Neural cell (in vitro differentiated cells): Measurements from ENCODE around the gene PCTP. TPM values are rescaled to one million over a fixed set of nuclear protein-coding genes. Genes with fewer than 3 reads are reported as not detected.

ENCODE experiments used
- H2AFZ ChIP-seq: fragments of 200-600, 300-800 bp; sonication (generic), shearing (Covaris generic); 2 replicates; pipeline ENCODE4 v1.6.0; 2014; ENCODE audit warnings: low read depth, mild to moderate bottlenecking, antibody characterized with exemption, low read length, moderate library complexity
- H3F3A ChIP-seq: fragments of 200-600 bp; shearing (Covaris generic); 2 replicates; pipeline ENCODE4 v1.6.1; 2016; ENCODE audit warnings: mild to moderate bottlenecking, moderate library complexity, mixed read lengths, antibody characterized with exemption, low read length; ENCODE audit not compliant: insufficient read depth, poor library complexity, severe bottlenecking
- H3K27ac ChIP-seq: fragments of 200-600, 300-800 bp; sonication (generic), shearing (Covaris generic); 2 replicates; pipeline ENCODE4 v1.5.1; 2014; ENCODE audit warnings: mild to moderate bottlenecking, low read length, moderate library complexity
- H3K27me3 ChIP-seq: fragments of 300-800, 200-600 bp; sonication (generic), shearing (Covaris generic); 2 replicates; pipeline ENCODE4 v1.6.0; 2014; ENCODE audit warnings: mild to moderate bottlenecking, low read depth, low read length, moderate library complexity; ENCODE audit not compliant: insufficient read depth
- H3K36me3 ChIP-seq: fragments of 300-800, 200-600 bp; sonication (generic), shearing (Covaris generic); 2 replicates; pipeline ENCODE4 v1.5.1; 2014; ENCODE audit warnings: mild to moderate bottlenecking, antibody characterized with exemption, low read length, moderate library complexity; ENCODE audit not compliant: insufficient read depth
- H3K4me2 ChIP-seq: fragments of 300-800, 200-600 bp; sonication (generic), shearing (Covaris generic); 2 replicates; pipeline ENCODE4 v1.6.0; 2014; ENCODE audit warnings: mild to moderate bottlenecking, low read length
- H3K4me3 ChIP-seq: fragments of 300-800, 200-600 bp; sonication (generic), shearing (Covaris generic); 2 replicates; pipeline ENCODE4 v1.5.1; 2014; ENCODE audit warnings: mild to moderate bottlenecking, low read length, moderate library complexity
- H3K79me2 ChIP-seq: fragments of 200-600 bp; shearing (Covaris generic); replicated peaks from 2 replicates; pipeline ENCODE4 v1.6.0; 2014; ENCODE audit warnings: mild to moderate bottlenecking, low read length, moderate library complexity; ENCODE audit not compliant: insufficient read depth
- H3K9ac ChIP-seq: fragments of 300-800, 200-600 bp; sonication (generic), shearing (Covaris generic); 2 replicates; pipeline ENCODE4 v1.6.1; 2016; ENCODE audit warnings: mild to moderate bottlenecking, low read length, mixed read lengths
- H3K9me2 ChIP-seq: fragments of 200-600 bp; shearing (Covaris generic); 2 replicates; pipeline ENCODE4 v1.6.1; 2016; ENCODE audit warnings: mild to moderate bottlenecking, low read length, mixed read lengths; ENCODE audit not compliant: insufficient read depth
- H3K9me3 ChIP-seq: fragments of 200-600, 300-800 bp; sonication (generic), shearing (Covaris generic); 2 replicates; pipeline ENCODE4 v1.6.1; 2016; ENCODE audit warnings: mild to moderate bottlenecking, mixed run types, low read length, moderate library complexity, mixed read lengths
- H4K20me1 ChIP-seq: fragments of 200-600 bp; shearing (Covaris generic); 2 replicates; pipeline ENCODE4 v1.6.1; 2016; ENCODE audit warnings: mild to moderate bottlenecking, mixed run types; ENCODE audit not compliant: insufficient read depth
- CTCF ChIP-seq: fragments of 450-650 bp; IDR thresholded peaks from 2 replicates; pipeline ENCODE4 v1.5.1; 2014; ENCODE audit warnings: antibody characterized with exemption, mild to moderate bottlenecking, moderate library complexity; ENCODE audit not compliant: poor library complexity, severe bottlenecking
- EP300 ChIP-seq: fragments of 450-650 bp; conservative IDR thresholded peaks from 2 replicates; pipeline ENCODE4 v1.6.1; 2014; ENCODE audit warnings: antibody characterized with exemption, mild to moderate bottlenecking, moderate library complexity; ENCODE audit not compliant: poor library complexity, severe bottlenecking
- EZH2 ChIP-seq: fragments of 200-600, 300-800 bp; shearing (Covaris generic), sonication (generic); IDR thresholded peaks from 2 replicates; pipeline ENCODE4 v1.6.1; 2014; ENCODE audit warnings: antibody characterized with exemption, low read length, borderline replicate concordance, mild to moderate bottlenecking; ENCODE audit not compliant: insufficient read depth, poor library complexity, severe bottlenecking
- MXI1 ChIP-seq: fragments of 450-650 bp; conservative IDR thresholded peaks from 2 replicates; pipeline ENCODE4 v1.6.1; 2014; ENCODE audit warnings: antibody characterized with exemption, mild to moderate bottlenecking; ENCODE audit not compliant: poor library complexity, severe bottlenecking
- POLR2AphosphoS5 ChIP-seq: IDR thresholded peaks from 2 replicates; pipeline ENCODE4 v1.6.1; 2012
- RAD21 ChIP-seq: fragments of 450-650 bp; conservative IDR thresholded peaks from 2 replicates; pipeline ENCODE4 v1.6.1; 2014; ENCODE audit warnings: antibody characterized with exemption, mild to moderate bottlenecking, moderate library complexity
- REST ChIP-seq: IDR thresholded peaks from 2 replicates; pipeline ENCODE4 v1.6.1; 2012; ENCODE audit warnings: borderline replicate concordance
- SMC3 ChIP-seq: fragments of 450-650 bp; conservative IDR thresholded peaks from 2 replicates; pipeline ENCODE4 v1.6.1; 2014; ENCODE audit warnings: antibody characterized with exemption, mild to moderate bottlenecking, moderate library complexity; ENCODE audit not compliant: poor library complexity
- TAF1 ChIP-seq: IDR thresholded peaks from 2 replicates; pipeline ENCODE4 v1.6.1; 2012; ENCODE audit warnings: low read depth
- polyA plus RNA-seq: library from polyadenylated mRNA; depleted of rRNA; stranded (reverse); fragments of >200 nt; gene quantifications from 2 replicates; pipeline ENCODE4 v1.2.3, GENCODE V29; 2014

Gene PCTP
- polyA plus RNA-seq, 1 donor from 2014 or later: 3.9 TPM

- Histone ChIP-seq H3F3A (no peaks in the 10 kb centered on the region), H3K27me3 (no peaks in the 10 kb centered on the region), H3K4me2 (peak overlapping the region; percentile 54), H3K36me3 (no peaks in the 10 kb centered on the region), H3K9me2 (no peaks in the 10 kb centered on the region), H4K20me1 (no peaks in the 10 kb centered on the region), H3K79me2 (peaks cover 6% of the 10 kb centered on the region), H2AFZ (no peak overlapping the region), H3K9me3 (no peaks in the 10 kb centered on the region), H3K4me3 (peak overlapping the region; percentile 91), H3K27ac (no peak overlapping the region), H3K9ac (no peak overlapping the region)
- TF ChIP-seq SMC3 (no peak), TAF1 (no peak), MXI1 (no peak)
These were observed 934 bp downstream of the PCTP start for GRCh38 chr17:55751720-55752250.

GRCh38 chr17:55756689-55757088 is 5.8 kb downstream of the PCTP start:
- no peaks in the 10 kb centered on the region for H3K9me2 ChIP-seq
- H3K9ac ChIP-seq: no peak overlapping the region
- H3K79me2 ChIP-seq: peaks cover 5% of the 10 kb centered on the region
- no peak for TF ChIP-seq REST
- TF ChIP-seq POLR2AphosphoS5: no peak
- TF ChIP-seq EP300: no peak
- TF ChIP-seq SMC3: no peak
- no peak for TF ChIP-seq RAD21
- TF ChIP-seq EZH2: no peak
- no peak for TF ChIP-seq CTCF
- H3K9me3 ChIP-seq: no peaks in the 10 kb centered on the region
- no peaks in the 10 kb centered on the region for H3F3A ChIP-seq
- H3K4me2 ChIP-seq: no peak overlapping the region
- no peak overlapping the region for H3K27ac ChIP-seq
- H3K36me3 ChIP-seq: no peaks in the 10 kb centered on the region
- H2AFZ ChIP-seq: no peak overlapping the region
- H3K27me3 ChIP-seq: no peaks in the 10 kb centered on the region
- H4K20me1 ChIP-seq: no peaks in the 10 kb centered on the region
- no peak overlapping the region for H3K4me3 ChIP-seq

- H2AFZ ChIP-seq: no peak overlapping the region
- H3K9me3 ChIP-seq: no peaks in the 10 kb centered on the region
- no peaks in the 10 kb centered on the region for H3K36me3 ChIP-seq
- no peak overlapping the region for H3K4me2 ChIP-seq
- H4K20me1 ChIP-seq: no peaks in the 10 kb centered on the region
- H3K4me3 ChIP-seq: no peak overlapping the region
- TF ChIP-seq RAD21 (no peak), EZH2 (no peak), CTCF (no peak), TAF1 (no peak), SMC3 (no peak), EP300 (no peak), MXI1 (no peak), REST (no peak), POLR2AphosphoS5 (no peak)
- H3K79me2 ChIP-seq: no peaks in the 10 kb centered on the region
- H3F3A ChIP-seq: no peaks in the 10 kb centered on the region
- no peak overlapping the region for H3K27ac ChIP-seq
- H3K9ac ChIP-seq: no peak overlapping the region
- no peaks in the 10 kb centered on the region for H3K9me2 ChIP-seq
- no peaks in the 10 kb centered on the region for H3K27me3 ChIP-seq
These were observed 6.8 kb downstream of the PCTP start for GRCh38 chr17:55757659-55758058.
